DOHH2 (cell line): ENCODE measurements around the gene RGS10.

Experiments used
- H3F3A ChIP-seq: fragments of 200-600 bp; sonication (generic), shearing (Covaris generic); 2 replicates; pipeline ENCODE4 v1.6.0; 2016; ENCODE audit warnings: antibody characterized with exemption, mild to moderate bottlenecking; ENCODE audit not compliant: control insufficient read depth, insufficient read depth
- H3K27ac ChIP-seq: fragments of 200-600 bp; sonication (generic); 2 replicates; pipeline ENCODE4 v1.5.1; 2014; ENCODE audit warnings: low read depth, mild to moderate bottlenecking, low read length, moderate library complexity
- H3K27me3 ChIP-seq: fragments of 200-600 bp; sonication (generic); 2 replicates; pipeline ENCODE4 v1.6.1; 2014; ENCODE audit warnings: mild to moderate bottlenecking, low read length, mixed read lengths; ENCODE audit not compliant: control insufficient read depth
- H3K36me3 ChIP-seq: fragments of 200-600 bp; sonication (generic); 2 replicates; pipeline ENCODE4 v1.6.1; 2014; ENCODE audit warnings: mild to moderate bottlenecking, low read length, moderate library complexity, mixed read lengths; ENCODE audit not compliant: control insufficient read depth
- H3K4me1 ChIP-seq: fragments of 200-600 bp; sonication (generic); 2 replicates; pipeline ENCODE4 v1.6.1; 2014; ENCODE audit warnings: mild to moderate bottlenecking, low read length, mixed read lengths; ENCODE audit not compliant: control insufficient read depth
- H3K4me2 ChIP-seq: fragments of 200-600 bp; sonication (generic); 2 replicates; pipeline ENCODE4 v1.6.0; 2014; ENCODE audit warnings: mild to moderate bottlenecking, low read length, moderate library complexity
- H3K4me3 ChIP-seq: fragments of 200-600 bp; sonication (generic); 2 replicates; pipeline ENCODE4 v1.5.1; 2014; ENCODE audit warnings: mild to moderate bottlenecking, low read length, mixed read lengths
- H3K79me2 ChIP-seq: fragments of 200-600 bp; sonication (generic); 2 replicates; pipeline ENCODE4 v1.6.1; 2014; ENCODE audit warnings: mild to moderate bottlenecking, low read length, mixed read lengths; ENCODE audit not compliant: control insufficient read depth
- H3K9me2 ChIP-seq: fragments of 200-600 bp; sonication (generic); replicated peaks from 2 replicates; pipeline ENCODE4 v1.6.1; 2014; ENCODE audit warnings: mild to moderate bottlenecking, low read length, mixed read lengths; ENCODE audit not compliant: control insufficient read depth
- H3K9me3 ChIP-seq: fragments of 200-600 bp; sonication (generic); 2 replicates; pipeline ENCODE4 v1.6.1; 2014; ENCODE audit warnings: antibody characterized with exemption, low read length, mixed read lengths; ENCODE audit not compliant: control insufficient read depth, insufficient read depth
- H4K20me1 ChIP-seq: fragments of 200-600 bp; sonication (generic); 2 replicates; pipeline ENCODE4 v1.6.0; 2014; ENCODE audit warnings: low read depth, mild to moderate bottlenecking, antibody characterized with exemption, low read length, moderate library complexity; ENCODE audit not compliant: control insufficient read depth, insufficient read depth
- CTCF ChIP-seq: fragments of 200-600 bp; sonication (generic); IDR thresholded peaks from one replicate; pipeline ENCODE4 v1.5.1; 2014; ENCODE audit warnings: antibody characterized with exemption, mild to moderate bottlenecking, low read depth, low read length; ENCODE audit not compliant: poor library complexity, severe bottlenecking
- EZH2phosphoT487 ChIP-seq: fragments of 200-600 bp; sonication (generic); IDR thresholded peaks from 2 replicates; pipeline ENCODE4 v1.6.1; 2017; ENCODE audit warnings: borderline replicate concordance, mild to moderate bottlenecking, antibody characterized with exemption, low read length, moderate library complexity, mixed read lengths

The RGS10 gene

GRCh38 chr10:119499677-119500002 is 42.9 kb downstream of the RGS10 start:
- no peak for TF ChIP-seq EZH2phosphoT487
- no peak for TF ChIP-seq CTCF
- H3K27ac ChIP-seq, result no peak overlapping the region
- H3K9me3 ChIP-seq, result no peaks in the 10 kb centered on the region
- peaks cover 18% of the 10 kb centered on the region for H3K4me1 ChIP-seq
- H3K27me3 ChIP-seq, result no peaks in the 10 kb centered on the region
- H4K20me1 ChIP-seq, result no peaks in the 10 kb centered on the region
- no peaks in the 10 kb centered on the region for H3K79me2 ChIP-seq
- no peaks in the 10 kb centered on the region for H3F3A ChIP-seq
- H3K4me2 ChIP-seq, result no peak overlapping the region
- peaks cover 16% of the 10 kb centered on the region for H3K36me3 ChIP-seq
- no peak overlapping the region for H3K4me3 ChIP-seq
- H3K9me2 ChIP-seq, result no peaks in the 10 kb centered on the region

GRCh38 chr10:119498889-119499676 is 43.4 kb downstream of the RGS10 start:
- TF ChIP-seq EZH2phosphoT487, result no peak
- no peak for TF ChIP-seq CTCF
- H3K79me2 ChIP-seq, result no peaks in the 10 kb centered on the region
- H3K27ac ChIP-seq, result no peak overlapping the region
- no peak overlapping the region for H3K4me2 ChIP-seq
- no peaks in the 10 kb centered on the region for H3F3A ChIP-seq
- H3K27me3 ChIP-seq, result no peaks in the 10 kb centered on the region
- H3K9me3 ChIP-seq, result no peaks in the 10 kb centered on the region
- H3K4me3 ChIP-seq, result no peak overlapping the region
- no peaks in the 10 kb centered on the region for H4K20me1 ChIP-seq
- H3K9me2 ChIP-seq, result no peaks in the 10 kb centered on the region
- H3K36me3 ChIP-seq, result peaks cover 12% of the 10 kb centered on the region
- peaks cover 18% of the 10 kb centered on the region for H3K4me1 ChIP-seq

GRCh38 chr10:119497243-119497642 is 45.3 kb downstream of the RGS10 start:
- Histone ChIP-seq H3K79me2 (no peaks in the 10 kb centered on the region), H3K9me3 (no peaks in the 10 kb centered on the region), H3K4me3 (no peak overlapping the region), H3K4me2 (no peak overlapping the region), H3K9me2 (no peaks in the 10 kb centered on the region), H3K4me1 (peaks cover 7% of the 10 kb centered on the region), H3F3A (no peaks in the 10 kb centered on the region), H3K27ac (no peak overlapping the region), H3K36me3 (peaks cover 6% of the 10 kb centered on the region), H3K27me3 (no peaks in the 10 kb centered on the region), H4K20me1 (no peaks in the 10 kb centered on the region)
- TF ChIP-seq CTCF (no peak), EZH2phosphoT487 (no peak)
